Measurements from ENCODE around the gene RSAD1. TPM values are rescaled to one million over a fixed set of nuclear protein-coding genes. Genes with fewer than 3 reads are reported as not detected.

Gene RSAD1
- total RNA-seq, 1 donor from 2014 or later = 42.2 TPM

- ATAC-seq (ENCODE audit: low read depth) (peak; percentile 46), DNase-seq (no peak)
- no peak for TF ChIP-seq CTCF (IDR thresholded peaks at IDR 0.05)
- intact Hi-C loops (cut with micrococcal nuclease) = loop anchor here (2.0 kb wide), 2 partner anchors 25 to 55 kb away; partner anchors contain the start of genes ACSF2 and LRRC59
- CTCF ChIA-PET = interaction anchor here (0.6 to 0.7 kb wide), 2 partner anchors 27 to 898 kb away, joined by 3 read pairs; partner anchors contain the start of gene RSAD1
- Mint-ChIP-seq H3K36me3 (ENCODE audit: low read depth) (peaks cover 6% of the 10 kb centered on the region), H3K4me3 (peak overlapping the region; percentile 68), H3K27me3 (no peaks in the 10 kb centered on the region), H3K9me3 (no peaks in the 10 kb centered on the region), H3K4me1 (peaks cover 33% of the 10 kb centered on the region), H3K27ac (peak overlapping the region; percentile 88)
- POLR2A ChIA-PET = interaction anchor here (0.6 kb wide), 1 partner anchor 304 kb away, joined by 5 read pairs; no protein-coding TSS in a partner anchor
These were observed 26.6 kb upstream of the RSAD1 start for GRCh38 chr17:50451943-50452629.

- intact Hi-C loops (cut with micrococcal nuclease) = loop anchor here (2.0 kb wide), 2 partner anchors 26 to 56 kb away; partner anchors contain the start of genes ACSF2 and LRRC59
- POLR2A ChIA-PET = no interaction called here
- Mint-ChIP-seq H3K36me3 (ENCODE audit: low read depth) (peaks cover 6% of the 10 kb centered on the region), H3K4me3 (peak overlapping the region; percentile 68), H3K9me3 (no peaks in the 10 kb centered on the region), H3K27me3 (no peaks in the 10 kb centered on the region), H3K27ac (peak overlapping the region; percentile 88), H3K4me1 (peaks cover 33% of the 10 kb centered on the region)
- CTCF ChIA-PET = no interaction called here
- no peak for TF ChIP-seq CTCF (IDR thresholded peaks at IDR 0.05)
- DNase-seq (no peak), ATAC-seq (ENCODE audit: low read depth) (peak; percentile 89)
These were observed 25.9 kb upstream of the RSAD1 start for GRCh38 chr17:50452630-50453300.

- DNase-seq = no peak
- CTCF ChIA-PET = no interaction called here
- Mint-ChIP-seq H3K4me3 (no peak overlapping the region), H3K27me3 (no peaks in the 10 kb centered on the region), H3K27ac (no peak overlapping the region), H3K4me1 (peaks cover 33% of the 10 kb centered on the region), H3K9me3 (no peaks in the 10 kb centered on the region), H3K36me3 (ENCODE audit: low read depth) (peaks cover 6% of the 10 kb centered on the region)
- no peak for TF ChIP-seq CTCF (IDR thresholded peaks at IDR 0.05)
- intact Hi-C loops (cut with micrococcal nuclease) = loop anchor here (2.0 kb wide), 2 partner anchors 27 to 57 kb away; partner anchors contain the start of genes ACSF2 and LRRC59
- POLR2A ChIA-PET = no interaction called here
- no peak for ATAC-seq (ENCODE audit: low read depth)
These were observed 24.8 kb upstream of the RSAD1 start for GRCh38 chr17:50453901-50454300.

- no peak for TF ChIP-seq CTCF (IDR thresholded peaks at IDR 0.05)
- CTCF ChIA-PET = no interaction called here
- peaks cover 11% of the 10 kb centered on the region for H3K36me3 Mint-ChIP-seq (ENCODE audit: low read depth)
- no peak overlapping the region for H3K4me3 Mint-ChIP-seq
- POLR2A ChIA-PET = no interaction called here
- peaks cover 22% of the 10 kb centered on the region for H3K4me1 Mint-ChIP-seq
- intact Hi-C loops (cut with micrococcal nuclease) = no loop called here
- H3K27ac Mint-ChIP-seq = no peak overlapping the region
- H3K27me3 Mint-ChIP-seq = no peaks in the 10 kb centered on the region
- no peaks in the 10 kb centered on the region for H3K9me3 Mint-ChIP-seq
- ATAC-seq (ENCODE audit: low read depth) = no peak
- DNase-seq = no peak
These were observed 21.0 kb upstream of the RSAD1 start for GRCh38 chr17:50457621-50458020.

GRCh38 chr17:50458270-50458669 lies 20.4 kb upstream of the RSAD1 start:
- H3K36me3 Mint-ChIP-seq (ENCODE audit: low read depth) = peaks cover 15% of the 10 kb centered on the region
- ATAC-seq (ENCODE audit: low read depth) (no peak), DNase-seq (no peak)
- peaks cover 15% of the 10 kb centered on the region for H3K4me1 Mint-ChIP-seq
- intact Hi-C loops (cut with micrococcal nuclease) = no loop called here
- no peaks in the 10 kb centered on the region for H3K27me3 Mint-ChIP-seq
- H3K4me3 Mint-ChIP-seq = no peak overlapping the region
- H3K9me3 Mint-ChIP-seq = no peaks in the 10 kb centered on the region
- H3K27ac Mint-ChIP-seq = no peak overlapping the region
- ChIA-PET CTCF (no interaction called here), POLR2A (no interaction called here)
- no peak for TF ChIP-seq CTCF (IDR thresholded peaks at IDR 0.05)

Data from activated B cell treated with CpG ODN at 0.5 μM for 24 hours (primary cell).